ENCODE measurements around the gene DENND11. TPM values are rescaled to one million over a fixed set of nuclear protein-coding genes. Genes with fewer than 3 reads are reported as not detected.

The DENND11 gene
- total and polyA plus RNA-seq, 10 of the 15 experiments (the other 5 are each of a cell fraction or from before 2014, with no cell fraction given), result 2.7 to 47.0 (median 26.6) TPM

DNA sequence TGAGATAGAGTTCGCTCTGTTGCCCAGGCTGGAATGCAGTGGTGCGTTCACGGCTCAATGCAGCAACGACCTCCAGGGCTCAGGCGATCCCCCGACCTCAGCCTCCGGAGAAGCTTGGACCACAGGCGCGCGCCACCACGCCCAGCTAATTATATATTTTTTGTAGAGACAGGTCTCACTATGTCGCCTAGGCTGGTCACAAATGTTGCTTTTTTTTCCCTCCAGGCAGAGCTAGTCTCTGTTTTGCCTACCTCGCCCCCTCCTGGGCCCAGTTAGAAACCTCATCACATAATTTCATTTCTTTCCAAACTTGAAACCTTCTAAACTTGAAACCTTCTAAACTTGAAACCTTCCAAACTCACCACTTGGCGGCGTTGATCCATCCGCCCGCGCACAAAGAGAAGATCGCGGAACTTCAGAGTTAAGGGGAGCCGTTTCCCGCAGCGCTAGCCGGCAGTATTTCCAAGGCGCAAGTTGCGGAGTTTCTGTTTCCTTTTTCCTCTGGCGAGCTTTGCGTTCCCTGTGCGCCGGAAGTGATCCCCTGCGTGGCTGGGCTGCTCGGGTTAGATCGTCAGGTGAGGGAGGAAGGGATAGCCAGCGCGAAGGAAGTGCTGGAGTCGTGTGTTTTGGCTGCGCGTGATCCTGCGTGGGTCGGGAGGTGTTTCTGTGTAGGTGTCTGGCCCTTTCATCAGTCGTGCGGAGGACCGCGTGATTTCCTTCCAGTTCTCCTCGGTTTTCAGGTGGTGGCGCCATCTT, 36.0 kb upstream of the DENND11 start, which contains the start of gene SSBP1 (continued):
- TF ChIP-seq NFYA (IDR thresholded peaks at IDR 0.05; ENCODE audit: borderline replicate concordance, low read depth, low read length) (no peak), EGR1 (IDR thresholded peaks at IDR 0.05; ENCODE audit: borderline replicate concordance in 1 of 2, low read depth in 2 of 2, low read length in 2 of 2) (peak; percentile 81 to 95), KAT2A (conservative IDR thresholded peaks at IDR 0.05; ENCODE audit: control insufficient read depth, low read depth, low read length) (no peak), ZNF207 (IDR thresholded peaks at IDR 0.05; ENCODE audit: borderline replicate concordance) (peak; percentile 100), CREM (IDR thresholded peaks at IDR 0.05; ENCODE audit: low read depth) (peak; percentile 97), SPI1 (IDR thresholded peaks at IDR 0.05; ENCODE audit: borderline replicate concordance, insufficient read depth, low read depth, low read length) (peak; percentile 52; the same call in 1 of the 2 replicates), NR2C2 (IDR thresholded peaks at IDR 0.05; ENCODE audit: borderline replicate concordance, control insufficient read depth, insufficient read length, low read depth) (no peak), MYC (IDR thresholded peaks at IDR 0.05; ENCODE audit: insufficient read depth, insufficient read length, insufficient replicate concordance, low read length, severe bottlenecking) (peak; percentile 91), YBX1 (IDR thresholded peaks at IDR 0.05) (no peak), ZBED1 (IDR thresholded peaks at IDR 0.05; ENCODE audit: borderline replicate concordance) (peak; percentile 41; the same call in 1 of the 2 replicates), SP1 (IDR thresholded peaks at IDR 0.05; ENCODE audit: low read depth, low read length) (peak; percentile 87), RAD51 (IDR thresholded peaks at IDR 0.05) (peak; percentile 59), EZH2 (IDR thresholded peaks at IDR 0.05; ENCODE audit: borderline replicate concordance, control insufficient read depth, low read depth, low read length) (no peak), JUND (IDR thresholded peaks at IDR 0.05; ENCODE audit: low read depth, low read length) (no peak)
- TF ChIP-seq, protein P1, sequence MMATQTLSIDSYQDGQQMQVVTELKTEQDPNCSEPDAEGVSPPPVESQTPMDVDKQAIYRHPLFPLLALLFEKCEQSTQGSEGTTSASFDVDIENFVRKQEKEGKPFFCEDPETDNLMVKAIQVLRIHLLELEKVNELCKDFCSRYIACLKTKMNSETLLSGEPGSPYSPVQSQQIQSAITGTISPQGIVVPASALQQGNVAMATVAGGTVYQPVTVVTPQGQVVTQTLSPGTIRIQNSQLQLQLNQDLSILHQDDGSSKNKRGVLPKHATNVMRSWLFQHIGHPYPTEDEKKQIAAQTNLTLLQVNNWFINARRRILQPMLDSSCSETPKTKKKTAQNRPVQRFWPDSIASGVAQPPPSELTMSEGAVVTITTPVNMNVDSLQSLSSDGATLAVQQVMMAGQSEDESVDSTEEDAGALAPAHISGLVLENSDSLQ (IDR thresholded peaks at IDR 0.05), result peak; percentile 69
- TF ChIP-seq, protein P2, sequence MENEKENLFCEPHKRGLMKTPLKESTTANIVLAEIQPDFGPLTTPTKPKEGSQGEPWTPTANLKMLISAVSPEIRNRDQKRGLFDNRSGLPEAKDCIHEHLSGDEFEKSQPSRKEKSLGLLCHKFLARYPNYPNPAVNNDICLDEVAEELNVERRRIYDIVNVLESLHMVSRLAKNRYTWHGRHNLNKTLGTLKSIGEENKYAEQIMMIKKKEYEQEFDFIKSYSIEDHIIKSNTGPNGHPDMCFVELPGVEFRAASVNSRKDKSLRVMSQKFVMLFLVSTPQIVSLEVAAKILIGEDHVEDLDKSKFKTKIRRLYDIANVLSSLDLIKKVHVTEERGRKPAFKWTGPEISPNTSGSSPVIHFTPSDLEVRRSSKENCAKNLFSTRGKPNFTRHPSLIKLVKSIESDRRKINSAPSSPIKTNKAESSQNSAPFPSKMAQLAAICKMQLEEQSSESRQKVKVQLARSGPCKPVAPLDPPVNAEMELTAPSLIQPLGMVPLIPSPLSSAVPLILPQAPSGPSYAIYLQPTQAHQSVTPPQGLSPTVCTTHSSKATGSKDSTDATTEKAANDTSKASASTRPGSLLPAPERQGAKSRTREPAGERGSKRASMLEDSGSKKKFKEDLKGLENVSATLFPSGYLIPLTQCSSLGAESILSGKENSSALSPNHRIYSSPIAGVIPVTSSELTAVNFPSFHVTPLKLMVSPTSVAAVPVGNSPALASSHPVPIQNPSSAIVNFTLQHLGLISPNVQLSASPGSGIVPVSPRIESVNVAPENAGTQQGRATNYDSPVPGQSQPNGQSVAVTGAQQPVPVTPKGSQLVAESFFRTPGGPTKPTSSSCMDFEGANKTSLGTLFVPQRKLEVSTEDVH (IDR thresholded peaks at IDR 0.05; ENCODE audit: low read depth, partially characterized antibody), result peak; percentile 94
- TF ChIP-seq, protein P3, sequence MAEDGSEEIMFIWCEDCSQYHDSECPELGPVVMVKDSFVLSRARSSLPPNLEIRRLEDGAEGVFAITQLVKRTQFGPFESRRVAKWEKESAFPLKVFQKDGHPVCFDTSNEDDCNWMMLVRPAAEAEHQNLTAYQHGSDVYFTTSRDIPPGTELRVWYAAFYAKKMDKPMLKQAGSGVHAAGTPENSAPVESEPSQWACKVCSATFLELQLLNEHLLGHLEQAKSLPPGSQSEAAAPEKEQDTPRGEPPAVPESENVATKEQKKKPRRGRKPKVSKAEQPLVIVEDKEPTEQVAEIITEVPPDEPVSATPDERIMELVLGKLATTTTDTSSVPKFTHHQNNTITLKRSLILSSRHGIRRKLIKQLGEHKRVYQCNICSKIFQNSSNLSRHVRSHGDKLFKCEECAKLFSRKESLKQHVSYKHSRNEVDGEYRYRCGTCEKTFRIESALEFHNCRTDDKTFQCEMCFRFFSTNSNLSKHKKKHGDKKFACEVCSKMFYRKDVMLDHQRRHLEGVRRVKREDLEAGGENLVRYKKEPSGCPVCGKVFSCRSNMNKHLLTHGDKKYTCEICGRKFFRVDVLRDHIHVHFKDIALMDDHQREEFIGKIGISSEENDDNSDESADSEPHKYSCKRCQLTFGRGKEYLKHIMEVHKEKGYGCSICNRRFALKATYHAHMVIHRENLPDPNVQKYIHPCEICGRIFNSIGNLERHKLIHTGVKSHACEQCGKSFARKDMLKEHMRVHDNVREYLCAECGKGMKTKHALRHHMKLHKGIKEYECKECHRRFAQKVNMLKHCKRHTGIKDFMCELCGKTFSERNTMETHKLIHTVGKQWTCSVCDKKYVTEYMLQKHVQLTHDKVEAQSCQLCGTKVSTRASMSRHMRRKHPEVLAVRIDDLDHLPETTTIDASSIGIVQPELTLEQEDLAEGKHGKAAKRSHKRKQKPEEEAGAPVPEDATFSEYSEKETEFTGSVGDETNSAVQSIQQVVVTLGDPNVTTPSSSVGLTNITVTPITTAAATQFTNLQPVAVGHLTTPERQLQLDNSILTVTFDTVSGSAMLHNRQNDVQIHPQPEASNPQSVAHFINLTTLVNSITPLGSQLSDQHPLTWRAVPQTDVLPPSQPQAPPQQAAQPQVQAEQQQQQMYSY (CRISPR knock-in tag; IDR thresholded peaks at IDR 0.05), result no peak
- TF ChIP-seq, protein P4, sequence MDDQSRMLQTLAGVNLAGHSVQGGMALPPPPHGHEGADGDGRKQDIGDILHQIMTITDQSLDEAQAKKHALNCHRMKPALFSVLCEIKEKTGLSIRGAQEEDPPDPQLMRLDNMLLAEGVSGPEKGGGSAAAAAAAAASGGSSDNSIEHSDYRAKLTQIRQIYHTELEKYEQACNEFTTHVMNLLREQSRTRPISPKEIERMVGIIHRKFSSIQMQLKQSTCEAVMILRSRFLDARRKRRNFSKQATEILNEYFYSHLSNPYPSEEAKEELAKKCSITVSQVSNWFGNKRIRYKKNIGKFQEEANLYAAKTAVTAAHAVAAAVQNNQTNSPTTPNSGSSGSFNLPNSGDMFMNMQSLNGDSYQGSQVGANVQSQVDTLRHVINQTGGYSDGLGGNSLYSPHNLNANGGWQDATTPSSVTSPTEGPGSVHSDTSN (IDR thresholded peaks at IDR 0.05; ENCODE audit: insufficient replicate concordance, low read depth, low read length), result peak; percentile 51
- TF ChIP-seq, protein P5, sequence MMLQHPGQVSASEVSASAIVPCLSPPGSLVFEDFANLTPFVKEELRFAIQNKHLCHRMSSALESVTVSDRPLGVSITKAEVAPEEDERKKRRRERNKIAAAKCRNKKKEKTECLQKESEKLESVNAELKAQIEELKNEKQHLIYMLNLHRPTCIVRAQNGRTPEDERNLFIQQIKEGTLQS (IDR thresholded peaks at IDR 0.05; ENCODE audit: borderline replicate concordance, extremely low read depth, low read depth, low read length), result no peak
